Measurements from ENCODE around the gene CHRND.

- TF ChIP-seq TAF1 (IDR thresholded peaks at IDR 0.05; ENCODE audit: low read depth) (no peak), REST (IDR thresholded peaks at IDR 0.05; ENCODE audit: borderline replicate concordance) (no peak), POLR2AphosphoS5 (IDR thresholded peaks at IDR 0.05) (no peak), EZH2 (IDR thresholded peaks at IDR 0.05; ENCODE audit: borderline replicate concordance, insufficient read depth, low read length, poor library complexity, severe bottlenecking) (no peak), SMC3 (conservative IDR thresholded peaks at IDR 0.05; ENCODE audit: poor library complexity) (no peak), CTCF (IDR thresholded peaks at IDR 0.05; ENCODE audit: poor library complexity, severe bottlenecking) (no peak), EP300 (conservative IDR thresholded peaks at IDR 0.05; ENCODE audit: poor library complexity, severe bottlenecking) (no peak), RAD21 (conservative IDR thresholded peaks at IDR 0.05) (no peak)
Measured at GRCh38 chr2:232534940-232535651, 9.1 kb downstream of the CHRND start.

All from neural cell (in vitro differentiated cells).